HG03457 (cell line): ENCODE measurements around the gene STXBP6.

Experiments used
- ATAC-seq: cut with Tn5 transposase; IDR thresholded peaks from one replicate; pipeline ENCODE4 v1.9.1; 2021; ENCODE audit warnings: moderate number of reproducible peaks; ENCODE audit not compliant: unreplicated experiment

Gene STXBP6

DNA sequence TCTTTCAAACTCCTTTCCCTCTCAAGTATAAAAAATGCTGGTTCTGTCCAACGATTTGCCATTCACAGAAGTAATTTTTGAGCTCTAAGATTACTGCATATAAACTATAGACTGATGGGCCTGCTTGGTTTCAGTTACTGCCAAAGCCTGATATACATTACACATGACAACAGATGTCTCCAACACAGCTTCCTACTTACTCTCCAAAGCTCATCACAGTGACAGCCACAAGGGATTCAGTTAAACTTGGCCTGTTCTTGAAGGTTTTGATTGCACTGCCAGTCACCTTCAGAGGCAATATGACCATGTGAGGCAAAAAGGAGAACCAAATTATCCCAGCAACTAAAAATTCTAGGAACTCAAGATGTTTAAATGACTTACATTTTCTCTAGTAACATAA is 30.1 kb downstream of the STXBP6 start:
- ATAC-seq, result no peak

DNA sequence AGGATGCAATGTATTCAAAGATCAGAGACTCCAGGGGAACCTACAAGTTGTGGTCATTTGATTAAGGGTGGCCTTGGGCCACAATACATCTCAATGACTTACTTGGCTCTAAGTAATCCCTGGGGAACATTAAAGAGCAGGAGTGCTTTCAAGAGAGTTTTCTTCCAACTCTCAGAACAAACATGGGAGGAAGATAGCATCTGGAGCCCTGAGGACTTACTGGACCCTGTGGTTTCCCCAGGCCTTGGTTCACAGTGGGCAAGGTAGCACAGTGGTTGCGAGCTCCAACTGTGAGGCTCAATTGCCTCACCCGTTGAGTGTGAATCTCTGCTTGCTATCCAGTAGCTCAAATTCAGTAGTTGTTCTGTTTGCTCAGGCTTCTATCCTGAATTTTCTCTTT is 32.4 kb downstream of the STXBP6 start:
- ATAC-seq, result no peak

DNA sequence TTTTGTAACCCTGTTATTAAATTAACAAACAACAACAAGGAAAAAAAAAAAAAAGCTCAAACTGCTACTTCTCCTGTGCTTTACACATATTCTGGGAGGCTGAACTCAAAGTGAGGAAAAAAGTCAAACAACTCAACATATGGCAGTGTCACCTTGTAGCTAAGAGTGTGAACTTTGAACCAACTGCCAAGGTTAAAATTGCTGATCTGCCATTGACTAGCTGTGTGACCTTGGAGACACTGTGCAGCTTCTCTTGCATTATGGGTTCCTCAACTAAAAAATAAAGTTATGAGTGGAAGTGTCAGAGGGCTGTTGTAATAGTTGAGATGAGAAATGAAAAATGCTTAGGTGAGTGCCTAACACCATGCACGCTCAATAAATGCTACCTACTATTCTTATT is 34.2 kb downstream of the STXBP6 start:
- ATAC-seq, result no peak

DNA sequence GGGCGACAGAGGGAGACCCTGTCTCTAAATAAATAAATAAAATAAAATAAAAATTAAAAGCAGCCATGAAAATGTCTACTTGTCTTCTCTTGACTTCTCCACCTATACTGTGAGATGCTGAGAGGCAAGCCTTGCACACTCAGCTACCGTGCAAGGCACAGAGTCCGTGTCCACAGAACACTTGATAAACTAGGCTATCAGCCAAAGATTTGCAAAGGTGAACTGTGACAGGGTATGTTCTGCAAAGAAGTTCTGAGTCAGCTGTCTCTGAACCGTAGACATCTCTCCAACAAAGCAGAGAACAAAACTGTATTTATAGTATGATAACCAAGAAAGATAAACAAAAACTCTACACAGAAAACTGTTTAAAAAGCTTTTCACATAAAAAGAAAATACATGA is 35.5 kb downstream of the STXBP6 start:
- no peak for ATAC-seq

DNA sequence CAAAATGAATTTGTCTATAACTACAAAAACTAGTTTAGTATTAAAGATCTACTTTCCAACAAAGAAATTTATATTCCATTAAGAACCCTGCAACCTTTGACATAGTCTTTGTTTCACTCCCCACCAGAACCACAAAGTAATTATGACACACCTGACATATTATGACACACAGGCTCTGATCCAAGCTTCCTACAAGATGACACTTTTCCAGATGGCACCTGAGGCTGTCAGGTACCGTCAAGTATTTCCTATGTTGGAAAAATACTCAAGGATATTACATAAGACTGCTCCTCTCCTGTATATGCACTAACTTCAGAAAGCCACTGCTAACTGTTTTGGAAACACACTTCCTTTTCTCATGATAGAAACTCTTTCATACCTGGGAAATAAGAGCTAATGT is 38.9 kb downstream of the STXBP6 start:
- ATAC-seq, result no peak

DNA sequence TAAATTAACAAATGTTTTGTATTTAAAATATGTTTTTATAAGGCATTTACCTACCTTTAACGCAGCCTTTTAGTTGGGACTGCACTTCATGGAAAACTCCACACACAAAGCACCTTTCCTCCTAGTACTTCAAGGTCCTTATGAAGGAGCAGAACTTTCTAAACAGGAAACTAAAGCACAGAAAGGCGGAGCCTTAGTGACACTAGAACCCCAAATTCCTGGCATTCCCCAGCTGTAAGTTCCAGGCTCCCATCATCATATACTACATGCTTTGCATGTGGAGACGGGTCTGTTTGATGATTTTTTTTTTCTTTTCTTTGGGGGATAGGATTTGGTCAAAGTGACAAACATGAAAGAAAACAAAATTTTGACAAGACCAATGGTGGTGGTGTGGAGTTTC is 39.5 kb downstream of the STXBP6 start:
- ATAC-seq, result no peak

DNA sequence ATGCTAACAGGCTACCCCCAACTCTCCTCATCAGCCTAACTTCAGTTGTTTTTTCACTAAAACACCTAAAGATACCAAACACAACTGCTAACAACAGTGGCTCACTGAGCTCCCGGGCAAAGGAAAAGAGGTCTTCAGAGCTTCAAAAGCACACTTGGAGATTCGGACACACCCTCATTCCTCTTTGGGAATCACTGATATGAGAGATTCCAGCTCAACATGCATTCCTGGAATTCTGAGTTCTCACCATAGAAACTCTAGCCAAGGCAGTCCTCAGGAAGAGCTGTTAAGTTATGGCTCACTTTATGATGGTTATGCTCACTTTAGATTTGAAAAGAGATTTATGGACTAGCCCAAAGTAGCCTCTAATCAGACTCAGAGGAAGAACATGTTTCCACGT is 40.1 kb downstream of the STXBP6 start:
- no peak for ATAC-seq

DNA sequence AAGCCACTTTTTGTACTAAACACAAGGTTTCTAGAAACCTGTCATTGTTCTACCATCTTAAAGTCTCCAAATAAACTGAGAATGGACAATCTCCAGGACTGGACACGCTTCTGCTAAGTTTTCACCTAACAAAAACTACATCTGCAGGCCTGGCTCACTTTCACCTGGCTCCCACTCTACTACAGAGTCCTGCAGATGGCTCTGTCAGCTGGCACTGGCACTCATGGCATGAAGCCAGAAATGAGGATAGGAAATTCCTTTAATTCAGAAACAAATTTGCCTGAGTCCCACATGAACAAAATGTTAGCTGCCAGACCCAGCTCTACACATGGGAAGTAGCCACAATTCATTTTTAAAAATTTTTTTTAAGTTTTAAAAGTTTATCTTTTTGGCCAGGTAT is 42.1 kb downstream of the STXBP6 start:
- ATAC-seq, result no peak

DNA sequence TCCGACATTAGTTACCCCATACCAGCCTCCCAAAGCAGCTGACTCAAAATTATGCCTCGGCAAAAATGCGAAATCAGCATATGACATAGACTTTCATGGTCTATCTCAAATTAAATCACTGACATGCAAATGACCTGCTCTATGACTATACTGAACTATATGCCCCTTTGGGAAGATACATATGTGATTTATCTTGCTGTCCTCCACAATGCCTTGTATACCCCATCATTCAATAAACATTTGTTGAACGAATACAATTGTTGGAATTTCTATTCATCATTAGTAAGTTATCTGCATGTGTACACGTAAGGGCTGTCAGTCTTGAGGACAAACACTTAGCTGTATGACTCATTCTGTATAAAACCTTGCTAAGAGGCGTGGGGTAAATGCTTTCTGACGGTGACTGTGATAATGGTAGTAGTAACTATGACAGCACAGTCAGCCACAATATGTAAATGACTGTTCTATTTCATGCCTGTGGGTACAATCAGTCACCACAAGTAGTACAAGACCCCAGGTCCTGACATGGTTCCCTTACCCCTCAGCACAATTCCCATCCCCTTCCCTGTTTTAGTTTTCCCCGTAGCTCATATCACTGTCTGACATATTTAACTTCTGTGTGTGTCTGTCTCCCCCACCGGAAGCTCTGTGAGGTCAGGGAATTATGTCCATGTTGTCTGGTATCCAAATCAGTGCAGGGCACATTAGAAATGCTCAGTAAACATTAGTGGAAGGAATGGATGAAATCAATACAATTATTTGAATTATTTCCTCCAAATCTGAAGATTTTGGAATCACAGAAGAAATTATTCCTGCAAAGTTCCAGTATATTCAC is 42.8 kb downstream of the STXBP6 start:
- no peak for ATAC-seq

DNA sequence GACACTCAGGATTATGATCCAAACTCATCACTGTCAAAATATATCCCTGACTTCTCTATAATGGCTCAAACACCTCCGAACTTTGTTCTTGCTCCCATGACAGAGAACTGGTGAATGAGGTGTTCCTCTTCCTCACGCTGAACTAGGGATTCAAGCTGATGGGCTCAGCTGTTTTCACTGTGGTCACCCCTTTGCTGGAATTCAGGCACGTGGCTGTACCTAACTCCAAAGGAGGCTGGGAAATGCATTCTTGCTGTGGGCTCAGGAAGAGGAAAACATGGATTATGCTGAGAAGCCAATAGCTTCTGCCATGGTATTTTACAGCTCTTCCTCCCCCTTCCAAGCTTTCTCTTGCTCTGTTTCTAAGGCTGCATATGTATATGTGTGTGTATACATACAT is 43.9 kb downstream of the STXBP6 start:
- ATAC-seq, result no peak

DNA sequence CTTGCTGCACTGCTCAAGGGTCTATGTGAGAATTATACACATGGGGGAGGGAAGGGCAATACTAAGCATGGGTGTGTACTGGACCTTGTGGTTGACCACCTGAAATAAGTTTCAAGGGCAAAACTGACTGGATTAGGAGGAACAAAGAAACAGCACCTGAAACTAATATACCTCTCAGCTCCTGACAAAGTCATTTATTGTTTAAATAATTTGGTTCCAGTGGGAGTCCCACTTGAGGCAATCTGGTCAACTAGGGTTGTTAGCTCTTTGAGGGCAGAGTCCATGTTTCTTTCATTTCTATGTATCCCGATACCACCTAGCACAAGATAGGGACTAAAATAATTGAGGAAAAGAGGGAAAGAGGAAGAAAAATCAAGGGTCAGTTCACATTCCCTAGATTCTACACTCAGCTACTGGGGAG is 45.5 kb downstream of the STXBP6 start:
- ATAC-seq, result no peak

DNA sequence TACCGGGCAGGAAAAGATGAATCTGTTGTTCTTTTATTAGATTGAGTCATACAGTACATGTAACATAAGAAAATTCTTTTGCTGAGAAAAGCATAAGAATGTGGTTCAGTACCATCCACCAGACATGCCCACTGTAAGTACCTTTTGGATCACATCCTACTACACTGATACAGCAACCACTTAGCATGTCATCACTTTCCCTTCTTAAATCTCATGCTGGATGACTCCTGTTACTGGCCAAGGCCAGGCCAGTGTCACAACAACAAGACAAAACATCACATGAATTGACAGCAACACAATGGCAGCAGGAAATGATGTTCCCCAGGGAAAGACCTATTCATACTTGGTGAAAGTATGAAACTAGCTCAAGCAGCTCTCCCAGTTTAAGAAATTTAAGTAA is 46.4 kb downstream of the STXBP6 start:
- ATAC-seq, result no peak

DNA sequence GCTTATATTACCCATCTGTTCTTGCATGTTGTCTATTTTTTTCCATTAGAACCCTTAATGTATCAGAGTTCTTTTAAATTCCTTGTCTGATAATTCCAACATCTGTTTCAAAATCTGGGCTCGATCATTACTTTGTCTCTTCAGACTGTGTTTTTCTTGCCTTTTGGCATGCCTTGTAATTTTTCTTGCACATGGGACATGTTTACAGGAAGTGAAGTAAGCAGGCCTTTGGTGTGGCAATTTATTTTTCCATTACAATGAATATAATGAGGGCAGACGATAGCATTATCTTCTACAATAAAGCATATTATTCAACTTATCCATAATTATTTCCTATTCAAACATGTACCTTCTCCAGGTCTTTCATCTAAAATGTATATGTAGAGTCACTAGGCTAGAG is 48.3 kb downstream of the STXBP6 start:
- no peak for ATAC-seq

DNA sequence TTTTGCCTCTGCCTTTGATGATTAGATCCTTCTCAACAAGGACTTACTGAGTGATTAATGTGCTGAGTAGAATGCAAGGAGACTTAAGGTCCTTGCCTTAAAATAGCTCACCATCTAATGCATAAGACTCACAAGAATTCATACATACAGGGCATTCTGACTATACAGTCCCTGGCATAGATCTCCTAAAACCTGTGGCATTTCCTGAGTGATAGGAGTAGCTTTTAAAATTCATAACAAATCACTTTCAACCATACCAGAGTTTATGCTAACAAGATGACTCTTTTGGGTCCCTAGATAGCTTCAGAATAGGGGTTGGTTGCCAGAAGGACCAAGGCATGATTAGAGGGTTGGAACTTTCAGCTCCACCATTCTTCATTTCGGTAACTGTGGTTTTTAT is 48.8 kb downstream of the STXBP6 start:
- no peak for ATAC-seq

DNA sequence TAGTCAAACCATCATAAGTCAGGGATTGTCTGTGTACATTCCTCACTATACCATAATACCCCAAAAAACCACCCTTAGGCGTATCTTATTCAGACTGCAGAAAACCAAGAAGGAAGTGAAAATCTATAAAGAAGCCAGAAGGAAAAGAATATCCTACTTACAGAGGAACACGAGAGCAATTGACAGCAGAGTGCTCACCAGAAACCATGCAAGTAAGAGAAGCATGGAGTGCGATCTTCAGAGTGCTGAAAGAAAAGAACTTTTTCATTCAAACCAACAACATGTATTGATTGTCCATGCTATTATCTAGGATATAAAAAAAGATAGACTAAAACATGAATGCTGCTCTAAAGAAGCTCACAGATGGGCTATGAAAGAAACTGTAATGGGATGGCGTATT is 50.8 kb downstream of the STXBP6 start:
- ATAC-seq, result no peak

DNA sequence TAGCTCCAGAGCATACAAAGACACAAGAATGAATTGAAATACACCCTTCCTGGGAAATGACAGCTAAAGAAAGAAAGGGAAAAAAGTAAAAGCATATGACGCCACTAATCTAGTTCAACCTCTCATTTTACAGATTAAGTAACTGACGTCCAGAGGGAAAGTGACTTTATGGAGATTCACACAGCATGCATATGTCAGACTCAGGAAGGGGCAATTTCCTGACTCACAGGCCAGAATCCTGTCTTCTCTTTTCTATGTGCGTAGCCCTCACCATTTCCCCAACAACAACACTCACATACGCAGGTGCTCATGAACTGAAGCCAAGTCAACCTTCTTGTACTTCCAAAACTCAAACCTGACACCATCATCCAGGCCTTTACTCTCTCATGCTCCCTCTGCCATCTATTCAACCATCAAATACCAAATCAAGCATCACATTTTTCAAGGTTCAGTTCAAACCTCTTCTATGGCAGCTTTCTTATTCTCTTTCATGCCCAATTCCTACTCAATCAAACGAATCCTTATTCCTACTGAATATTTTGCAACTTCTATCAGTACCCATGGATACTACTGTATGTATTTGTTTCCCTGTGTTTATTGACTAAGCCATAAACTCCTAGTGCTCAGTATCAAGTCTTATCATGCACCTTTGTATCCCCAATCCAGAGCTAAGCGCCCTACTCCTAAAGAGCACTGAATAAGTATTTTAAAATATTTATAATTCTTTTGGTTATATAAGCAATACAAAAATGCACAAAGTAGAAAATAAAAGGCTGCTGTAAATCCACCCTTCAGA is 52.8 kb downstream of the STXBP6 start:
- no peak for ATAC-seq

DNA sequence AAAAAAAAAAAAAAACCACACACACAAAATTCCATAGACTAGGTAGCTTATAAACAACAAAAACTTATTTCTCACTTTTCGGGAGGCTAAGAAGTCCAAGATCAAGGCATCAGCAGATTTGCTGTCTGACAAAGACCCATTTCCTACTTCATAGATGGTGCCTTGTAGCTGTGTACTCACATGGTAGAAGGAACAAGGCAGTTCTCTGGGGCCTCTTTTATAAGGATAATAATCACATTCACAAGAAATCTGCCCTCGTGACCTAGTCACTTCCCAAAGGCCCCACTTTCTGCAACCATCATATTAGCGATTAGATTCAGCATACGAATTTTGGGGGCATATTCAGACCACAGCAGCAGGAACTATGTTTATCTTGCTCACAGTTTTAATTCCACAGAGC is 54.9 kb downstream of the STXBP6 start:
- no peak for ATAC-seq

DNA sequence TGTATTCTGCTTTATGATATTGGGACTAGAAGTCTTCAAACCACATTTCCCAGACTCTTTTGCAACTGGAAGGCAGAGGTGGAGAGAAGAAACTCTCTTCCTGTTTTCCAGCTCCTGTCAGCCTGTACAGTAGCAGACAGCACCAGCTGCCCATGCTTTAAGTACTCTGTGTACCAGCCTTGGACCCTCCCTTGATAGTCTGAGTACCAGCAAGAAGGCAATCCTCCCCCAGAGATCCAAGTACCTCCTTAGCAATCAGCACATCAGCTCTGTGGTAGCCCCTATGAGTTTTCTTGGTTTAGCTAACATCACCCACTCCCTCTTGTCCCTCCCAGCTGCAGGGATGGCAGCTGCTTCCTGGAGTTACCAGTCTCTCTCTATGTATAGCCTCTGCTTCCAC is 56.3 kb downstream of the STXBP6 start:
- no peak for ATAC-seq

DNA sequence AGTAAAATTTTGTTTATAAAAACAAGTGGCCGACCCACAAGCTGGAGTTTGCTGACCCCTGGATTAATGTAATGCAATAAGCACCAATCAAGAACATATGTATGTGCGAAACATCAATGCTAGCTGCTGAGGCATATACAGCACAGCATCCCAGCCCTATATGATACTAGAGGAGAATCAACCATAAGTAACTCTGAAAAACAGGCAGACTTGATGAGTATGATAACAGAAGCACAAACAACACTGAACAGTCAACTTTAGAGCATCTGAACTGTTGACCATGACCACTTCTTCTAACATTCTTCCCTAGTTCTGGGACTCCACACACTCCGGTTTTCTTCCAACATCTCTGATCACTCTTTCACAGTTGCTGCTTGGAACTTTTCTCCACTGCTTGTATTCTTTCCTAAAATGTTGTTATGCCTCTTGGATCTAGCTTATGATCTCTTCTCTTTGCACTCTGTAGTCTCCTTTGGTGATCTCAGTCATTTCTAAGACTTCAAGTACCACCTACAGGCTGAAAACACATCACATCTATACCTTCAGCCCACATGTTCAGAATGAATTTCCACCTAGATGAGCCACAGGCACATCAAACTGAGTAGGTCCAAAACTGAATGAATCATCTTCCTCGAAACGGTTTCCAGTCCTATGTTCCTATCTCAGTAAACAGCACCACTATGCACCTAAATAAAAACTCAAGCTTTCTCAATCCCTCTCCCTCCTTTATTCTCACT is 57.2 kb downstream of the STXBP6 start:
- no peak for ATAC-seq

DNA sequence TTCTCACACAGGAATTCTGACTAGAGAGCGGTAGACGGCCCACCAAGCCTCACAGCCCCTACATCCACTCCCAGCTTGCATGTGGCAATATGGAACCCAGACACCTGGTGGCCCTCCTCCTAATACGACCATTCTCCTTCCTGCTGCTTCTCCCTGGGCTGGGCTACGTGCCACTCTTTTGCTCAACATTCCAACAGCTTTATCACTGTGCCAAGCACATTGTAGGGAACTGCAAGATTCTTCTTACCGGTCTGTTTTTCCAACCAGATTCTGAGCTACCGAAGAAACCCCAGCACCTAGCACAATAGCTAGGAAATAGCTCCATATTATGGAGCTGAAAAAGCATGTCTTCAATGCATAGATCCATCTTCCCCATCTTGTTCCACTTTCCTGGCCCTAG is 58.1 kb downstream of the STXBP6 start:
- ATAC-seq, result no peak

DNA sequence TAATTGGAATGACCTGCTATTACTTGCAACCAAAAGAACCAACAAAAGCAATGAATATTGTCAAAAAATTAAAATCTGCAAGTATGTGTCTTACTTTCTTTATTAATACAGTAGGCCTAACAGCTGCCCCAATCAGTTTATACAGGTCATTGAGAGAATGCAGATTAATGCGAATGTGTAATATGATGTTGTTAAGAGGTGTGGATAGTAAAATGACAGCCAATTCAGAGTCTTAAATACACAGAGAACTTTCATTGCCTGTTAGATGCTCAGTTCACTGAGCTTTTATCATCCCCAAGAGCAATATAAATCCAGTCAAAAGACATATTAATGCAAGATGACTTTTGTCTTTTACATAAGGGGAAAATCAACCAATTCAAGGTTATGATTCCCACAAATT is 58.7 kb downstream of the STXBP6 start:
- ATAC-seq, result no peak

DNA sequence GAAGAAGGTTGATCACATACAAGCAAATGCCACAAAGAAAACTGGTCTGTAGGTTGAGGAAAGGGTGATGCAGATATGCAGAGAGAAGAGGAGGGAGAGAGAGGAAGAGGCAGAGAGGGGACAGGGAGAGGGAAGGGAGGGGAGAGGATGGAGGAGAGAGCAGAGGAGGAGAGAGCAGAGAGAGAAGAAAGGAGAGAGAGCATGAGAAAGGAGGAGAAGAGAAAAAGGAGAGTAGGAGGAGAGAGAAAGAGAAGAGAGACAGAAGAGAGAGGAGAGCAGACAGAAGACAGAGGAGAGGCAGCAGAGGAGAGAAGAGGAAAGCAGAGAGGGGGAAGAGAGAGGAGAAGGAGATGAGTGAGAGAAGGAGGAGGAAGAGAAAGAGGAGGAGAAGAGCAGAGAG is 59.2 kb downstream of the STXBP6 start:
- ATAC-seq, result no peak
